DMS114 treated with DMSO at 0.1 percent for 48 hours (cell line): ENCODE measurements around the gene BRAP.
A peak's percentile ranks its signal among the peaks of the same experiment; 100 is the strongest.
"Not testable (repeated sequence)": the region's sequence is repeated elsewhere in the genome, so short reads cannot be mapped to it uniquely, and the experiment has no call there.

Experiments
- DNase-seq: peaks from one replicate; lab custom pipeline; 2025; ENCODE audit not compliant: unreplicated experiment; lab: John Stamatoyannopoulos, UW

BRAP gene

GRCh38 chr12:111624540-111624939, 61.2 kb downstream of the BRAP start:
- no peak for DNase-seq

- not testable (repeated sequence) for DNase-seq
These were observed 67.9 kb downstream of the BRAP start for GRCh38 chr12:111617841-111618240.

GRCh38 chr12:111616177-111616623, 69.6 kb downstream of the BRAP start:
- DNase-seq: no peak

GRCh38 chr12:111607239-111607638, 78.5 kb downstream of the BRAP start:
- no peak for DNase-seq

- DNase-seq: no peak
These were observed 79.0 kb downstream of the BRAP start for GRCh38 chr12:111606767-111607230.

GRCh38 chr12:111605911-111606766, 79.6 kb downstream of the BRAP start:
- DNase-seq: no peak

GRCh38 chr12:111602857-111603256, 82.9 kb downstream of the BRAP start:
- not testable (repeated sequence) for DNase-seq

- DNase-seq: no peak
These were observed 83.4 kb downstream of the BRAP start for GRCh38 chr12:111602348-111602747.

GRCh38 chr12:111600986-111601385, 84.8 kb downstream of the BRAP start:
- DNase-seq: not testable (repeated sequence)

GRCh38 chr12:111600205-111600642, 85.5 kb downstream of the BRAP start:
- DNase-seq: no peak

GRCh38 chr12:111599453-111600204, 86.1 kb downstream of the BRAP start:
- DNase-seq: peak; percentile 88

GRCh38 chr12:111598637-111599452, 86.9 kb downstream of the BRAP start, which contains the start of gene ATXN2:
Gene ATXN2 (minus strand): TSS chr12:111599315. CDS start chr12:111599034, 281 bp downstream.
- DNase-seq: peak; percentile 47

- no peak for DNase-seq
These were observed 87.7 kb downstream of the BRAP start for GRCh38 chr12:111597831-111598636.

GRCh38 chr12:111596985-111597830, 88.5 kb downstream of the BRAP start:
- peak; percentile 44 for DNase-seq

GRCh38 chr12:111595341-111595835, 90.4 kb downstream of the BRAP start:
- DNase-seq: not testable (repeated sequence)
